Small intestine (tissue), 7 donors: Measurements from ENCODE around the gene C9orf153. TPM values are rescaled to one million over a fixed set of nuclear protein-coding genes. Genes with fewer than 3 reads are reported as not detected.

Experiments used
- DNase-seq, 2 donors: peaks; one replicate each; pipeline versions ENCODE4 v3.0.0 to v3.0.0-alpha.2; 2013
- FAIRE-seq: peaks from 2 replicates; lab custom pipeline; 2012; peaks lifted over from hg19 to GRCh38; lab: Jason Lieb, UNC
- H3K27ac ChIP-seq, 3 donors: one replicate each; pipeline ENCODE4 v1.5.1; 2013; ENCODE audit warnings: low read length in 2 of 3, mild to moderate bottlenecking in 2 of 3, control low read depth in 1 of 3, inconsistent platforms in 1 of 3, low read depth in 1 of 3, moderate library complexity in 1 of 3
- H3K27me3 ChIP-seq, 3 donors: one replicate each; pipeline ENCODE4 v1.6.1; 2013; ENCODE audit warnings: low read length in 3 of 3, inconsistent platforms in 1 of 3; ENCODE audit not compliant: control insufficient read depth in 3 of 3, insufficient read depth in 3 of 3
- H3K36me3 ChIP-seq, 3 donors: one replicate each; pipeline ENCODE4 v1.6.1; 2013; ENCODE audit warnings: low read length in 3 of 3, inconsistent platforms in 1 of 3, low read depth in 1 of 3, mild to moderate bottlenecking in 1 of 3, moderate library complexity in 1 of 3; ENCODE audit not compliant: control insufficient read depth in 3 of 3, insufficient read depth in 2 of 3
- H3K4me1 ChIP-seq, 3 donors: one replicate each; pipeline ENCODE4 v1.6.1; 2013; ENCODE audit warnings: low read length in 2 of 3, inconsistent platforms in 1 of 3, low read depth in 1 of 3, mild to moderate bottlenecking in 1 of 3, moderate library complexity in 1 of 3; ENCODE audit not compliant: control insufficient read depth in 3 of 3, insufficient read depth in 2 of 3
- H3K4me3 ChIP-seq, 3 donors: one replicate each; pipeline ENCODE4 v1.5.1; 2013; ENCODE audit warnings: low read length in 3 of 3, control low read depth in 1 of 3, inconsistent platforms in 1 of 3, low read depth in 1 of 3, mild to moderate bottlenecking in 1 of 3, moderate library complexity in 1 of 3
- H3K9me3 ChIP-seq, 2 donors: one replicate each; pipeline ENCODE4 v1.6.1; 2013; ENCODE audit warnings: low read depth in 1 of 2, low read length in 1 of 2; ENCODE audit not compliant: control insufficient read depth in 2 of 2, insufficient read depth in 1 of 2
- WGBS, 3 donors: extraction: QIAGEN DNeasy Blood & Tissue Kit; methylation state at CpG; one replicate each; pipeline ENCODE4 v1.1.7; 2013; 5-methylcytosine and 5-hydroxymethylcytosine counted together
- polyA plus RNA-seq, 4 donors: library from polyadenylated mRNA; stranded (reverse) in 3 of 4; unstranded in 1 of 4; fragments of 200-250 nt in 3 of 4; fragments of 120-200 nt in 1 of 4; gene quantifications; one replicate each; pipeline versions ENCODE4 v1.2.1 to v1.2.3, GENCODE V29; 2013
- donor health status: healthy with polysubstance abuse.
- donor health status: control.
- donor health status: control.
- donor health status: Bipolar disorder and iron deficiency.
- donor health status: healthy.

C9orf153 gene
- polyA plus RNA-seq, 4 donors: 0.04 to 0.10 TPM; not detected in 2

DNA sequence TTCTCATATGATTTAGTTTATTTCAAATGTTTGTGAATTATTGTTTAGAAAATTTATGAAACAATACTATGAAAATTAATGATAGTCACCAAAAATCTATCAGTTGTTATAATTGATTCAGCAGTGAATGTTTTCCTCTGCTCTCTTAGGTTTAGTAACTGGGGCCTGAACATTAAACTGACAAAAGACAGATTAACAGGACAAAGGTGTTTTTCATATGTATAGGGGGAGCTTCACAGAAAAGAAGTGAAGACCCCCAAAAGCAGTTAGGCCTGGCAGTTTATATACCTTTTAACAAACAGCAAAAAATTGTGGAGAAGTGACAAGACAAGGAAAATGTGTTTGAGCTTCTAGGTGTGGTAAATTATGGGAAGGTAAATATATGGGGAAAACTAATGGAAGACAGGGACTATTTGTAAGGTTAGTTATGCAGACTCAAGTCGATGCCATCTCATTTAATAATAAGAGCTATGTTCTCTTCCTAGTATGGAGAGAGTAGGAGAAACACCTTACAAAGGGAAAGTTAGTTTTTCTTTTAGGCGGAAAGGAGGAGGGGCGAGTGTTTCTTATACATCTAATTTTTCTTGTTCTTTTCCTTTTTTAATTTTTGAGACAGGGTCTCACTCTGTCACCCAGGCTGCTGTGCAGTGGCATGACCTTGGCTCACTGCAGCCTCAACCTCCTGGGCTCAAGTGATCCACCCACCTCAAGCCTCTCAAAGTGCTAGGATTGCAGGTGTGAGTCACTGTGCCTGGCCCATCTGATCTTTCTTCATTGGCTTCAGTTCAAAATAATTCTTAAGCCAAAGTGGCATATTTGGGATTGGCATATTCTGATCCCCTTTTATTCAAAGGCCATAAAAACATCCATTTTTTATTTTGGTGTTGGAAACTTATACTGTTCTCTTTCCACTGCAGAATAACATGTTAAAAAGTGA, 77.8 kb downstream of the C9orf153 start:
- DNase-seq (peak in 1 of 2 donors; percentile 56), FAIRE-seq (no peak)
- Histone ChIP-seq H3K4me1 (no peaks in the 10 kb centered on the region), H3K4me3 (no peak overlapping the region), H3K27me3 (no peaks in the 10 kb centered on the region), H3K27ac (no peak overlapping the region), H3K9me3 (peaks cover 0 to 2% of the 10 kb centered on the region in 2 donors), H3K36me3 (no peaks in the 10 kb centered on the region)
- WGBS, 3 donors: 81 to 85% (median 84%) methylated on average over 3 of the region's 3 CpGs

DNA sequence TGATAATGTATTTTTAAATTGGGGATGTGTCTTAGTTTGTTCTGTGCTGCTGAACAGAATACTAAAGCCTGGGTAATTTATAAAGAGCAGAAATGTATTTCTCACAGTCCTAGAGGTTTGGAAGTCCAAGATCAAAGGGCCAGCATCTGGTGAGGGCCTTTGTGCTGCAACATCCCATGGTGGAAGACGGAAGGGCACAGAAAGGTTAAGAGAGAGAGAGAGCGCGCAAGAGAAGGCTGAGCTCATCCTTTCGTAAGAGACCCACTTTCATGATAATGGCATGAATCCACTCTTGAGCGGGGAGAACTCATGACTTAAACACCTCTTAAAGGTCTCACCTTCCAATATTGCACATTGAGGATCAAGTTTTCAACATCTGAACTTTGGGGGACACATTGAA, 81.0 kb downstream of the C9orf153 start:
- no peak for FAIRE-seq
- 90 to 96% (median 91%) methylated on average over 5 of the region's 5 CpGs for WGBS, 3 donors

DNA sequence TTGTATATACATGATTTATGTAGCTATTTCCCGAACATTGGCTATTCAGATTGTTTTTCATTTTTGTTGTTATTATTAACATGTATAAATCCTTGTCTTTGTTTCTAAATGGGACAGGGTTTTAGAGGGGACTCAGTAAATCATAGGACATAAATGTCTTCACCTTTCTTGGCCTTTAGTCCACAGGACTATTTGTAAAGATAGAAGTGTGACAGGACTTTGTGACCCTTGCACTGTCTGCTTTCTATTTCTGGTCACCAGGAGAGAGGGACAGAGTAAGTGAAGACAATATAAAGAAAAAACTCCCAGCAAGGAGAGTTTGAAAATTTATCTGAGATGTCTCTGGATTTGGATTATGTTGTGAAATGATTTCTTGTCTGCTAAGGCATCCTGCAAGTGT, 81.5 kb downstream of the C9orf153 start:
- WGBS, 3 donors: 15 to 33% (median 25%) methylated on average over 1 of the region's 1 CpG
- no peak overlapping the region for H3K4me3 ChIP-seq
- H3K4me1 ChIP-seq: peaks cover 0 to 4% (median 0%) of the 10 kb centered on the region in 3 donors
- DNase-seq: peak; percentile 20 to 30
- H3K36me3 ChIP-seq: no peaks in the 10 kb centered on the region
- no peaks in the 10 kb centered on the region for H3K27me3 ChIP-seq
- no peak for FAIRE-seq
- no peak overlapping the region for H3K27ac ChIP-seq
- no peaks in the 10 kb centered on the region for H3K9me3 ChIP-seq

More for the DNA sequence above, 81.0 kb downstream of the C9orf153 start:
- peaks cover 0 to 4% (median 0%) of the 10 kb centered on the region in 3 donors for H3K4me1 ChIP-seq
- no peak for DNase-seq
- no peak overlapping the region for H3K27ac ChIP-seq
- H3K4me3 ChIP-seq: no peak overlapping the region
- H3K9me3 ChIP-seq: no peaks in the 10 kb centered on the region
- H3K27me3 ChIP-seq: no peaks in the 10 kb centered on the region
- H3K36me3 ChIP-seq: no peaks in the 10 kb centered on the region

DNA sequence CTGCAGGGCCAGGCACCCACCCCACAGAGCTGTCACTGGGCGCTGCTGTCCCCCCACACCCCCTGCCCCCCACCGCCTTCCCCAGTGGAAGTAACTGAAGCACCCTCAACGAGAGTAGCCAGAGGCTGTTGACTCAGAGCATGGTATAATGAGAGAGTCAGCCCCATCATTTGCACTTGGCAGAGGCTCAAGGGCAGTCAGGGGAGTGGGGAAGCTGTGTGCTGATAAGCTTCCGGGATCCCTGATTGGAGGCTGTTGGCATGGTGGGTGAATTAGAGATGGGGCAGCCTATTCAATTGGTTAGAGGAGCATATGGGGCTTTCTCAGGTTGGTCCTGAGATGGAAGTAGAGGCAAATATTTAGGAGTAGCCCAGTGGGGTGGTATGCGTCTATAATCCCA, 83.0 kb downstream of the C9orf153 start:
- DNase-seq (peak in 1 of 2 donors; percentile 28), FAIRE-seq (no peak)
- Histone ChIP-seq H3K27ac (no peak overlapping the region), H3K36me3 (no peaks in the 10 kb centered on the region), H3K9me3 (no peaks in the 10 kb centered on the region), H3K27me3 (no peaks in the 10 kb centered on the region), H3K4me3 (no peak overlapping the region), H3K4me1 (peaks cover 0 to 4% (median 0%) of the 10 kb centered on the region in 3 donors)
- 47 to 68% (median 61%) methylated on average over 5 of the region's 5 CpGs for WGBS, 3 donors

DNA sequence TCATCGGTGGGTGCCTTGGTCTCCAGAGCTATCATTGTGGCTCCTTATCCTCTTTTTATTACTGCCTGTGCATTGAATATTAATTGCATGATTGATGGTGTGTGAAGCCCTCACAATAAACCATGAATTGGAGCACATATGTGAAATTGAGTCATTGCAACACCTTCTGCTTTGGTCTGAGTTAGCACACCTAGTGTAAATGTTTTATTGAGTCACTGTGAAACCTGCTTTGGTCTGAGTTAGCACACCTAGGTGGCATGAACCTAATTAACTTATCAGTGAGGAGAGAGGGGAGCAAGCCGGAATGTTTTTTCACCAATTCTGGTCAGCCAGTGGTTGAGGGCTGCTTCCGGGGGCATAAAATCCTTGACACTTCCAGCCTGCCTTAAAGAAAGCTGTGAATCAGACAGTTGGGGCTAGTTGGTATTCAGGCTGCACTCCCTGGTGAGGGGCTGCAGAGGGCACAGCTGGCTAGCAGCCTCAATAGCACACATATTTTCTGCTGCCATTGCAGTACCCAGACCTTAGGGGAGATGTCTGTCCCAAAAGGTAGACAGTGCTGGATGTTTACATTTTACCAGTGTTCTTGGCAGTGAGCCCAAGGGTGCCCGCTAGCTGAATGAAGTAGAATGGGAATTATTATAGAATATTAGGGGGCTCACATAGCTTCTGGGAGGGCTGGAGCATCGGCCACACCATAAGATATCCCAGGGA, 83.6 kb downstream of the C9orf153 start:
- no peaks in the 10 kb centered on the region for H3K36me3 ChIP-seq
- H3K4me3 ChIP-seq: no peak overlapping the region
- no peaks in the 10 kb centered on the region for H3K9me3 ChIP-seq
- 82 to 88% (median 88%) methylated on average over 5 of the region's 5 CpGs for WGBS, 3 donors
- DNase-seq (no peak), FAIRE-seq (no peak)
- H3K27me3 ChIP-seq: no peaks in the 10 kb centered on the region
- H3K27ac ChIP-seq: no peak overlapping the region
- peaks cover 0 to 4% (median 0%) of the 10 kb centered on the region in 3 donors for H3K4me1 ChIP-seq

DNA sequence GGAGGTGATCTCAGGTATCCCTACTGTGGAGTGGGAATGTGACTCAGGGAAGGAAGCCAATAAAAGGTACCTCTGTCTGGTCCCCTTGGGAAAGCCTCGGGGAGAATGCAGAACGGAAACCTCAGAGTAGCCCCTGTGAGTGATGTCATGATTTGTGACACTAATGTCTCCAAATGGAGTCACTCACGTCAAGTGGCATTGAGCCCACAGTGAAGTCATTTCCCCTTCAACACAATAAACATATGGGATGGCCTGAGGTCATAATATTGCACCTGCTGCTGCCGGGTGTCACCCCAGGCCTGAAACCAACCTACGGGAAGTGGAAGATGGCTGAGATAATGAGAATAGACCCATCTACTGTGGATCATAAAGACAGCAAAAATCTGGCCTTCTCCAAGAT, 84.2 kb downstream of the C9orf153 start:
- no peaks in the 10 kb centered on the region for H3K9me3 ChIP-seq
- H3K4me1 ChIP-seq: peaks cover 0 to 4% (median 0%) of the 10 kb centered on the region in 3 donors
- H3K4me3 ChIP-seq: no peak overlapping the region
- 75 to 82% (median 80%) methylated on average over 5 of the region's 5 CpGs for WGBS, 3 donors
- FAIRE-seq: no peak
- no peak overlapping the region for H3K27ac ChIP-seq
- H3K36me3 ChIP-seq: no peaks in the 10 kb centered on the region
- no peaks in the 10 kb centered on the region for H3K27me3 ChIP-seq
- no peak for DNase-seq

Other genes starting within 250 kb of the C9orf153 start
- gene GOLM1, start 160.1 kb downstream of the C9orf153 start, polyA plus RNA-seq: 100 to 1,000 TPM in 2 of 4 donors, 10 to 100 TPM in 2; 17.8 to 318 (median 102) TPM
- 10 to 100 TPM; 28.0 to 38.6 (median 37.3) TPM for gene ISCA1, start 22.9 kb upstream of the C9orf153 start, polyA plus RNA-seq
- gene TUT7, start 94.8 kb upstream of the C9orf153 start, polyA plus RNA-seq: 10 to 100 TPM; 11.1 to 28.6 (median 22.0) TPM